PFSK-1 (cell line): ENCODE data around the gene IL26.

Experiments
- FOXP2 ChIP-seq: optimal IDR thresholded peaks from 2 replicates; pipeline ENCODE3; 2011; ENCODE audit warnings: borderline replicate concordance, control low read depth, inconsistent platforms; ENCODE audit not compliant: insufficient read depth; ENCODE audit errors: extremely low read length, extremely low read depth
- POLR2AphosphoS5 ChIP-seq: IDR thresholded peaks from 2 replicates; pipeline ENCODE4 v1.6.1; 2012; ENCODE audit warnings: low read depth, mild to moderate bottlenecking, control low read depth, low read length, moderate library complexity
- REST ChIP-seq, 2 experiments: IDR thresholded peaks; 2 replicates each; pipeline versions ENCODE4 v1.6.1 to v1.8.0; 2011 to 2012; ENCODE audit warnings: low read depth in 2 of 2, low read length in 2 of 2, control low read depth in 1 of 2, inconsistent platforms in 1 of 2, mild to moderate bottlenecking in 1 of 2, moderate library complexity in 1 of 2; ENCODE audit not compliant: insufficient read depth in 1 of 2
- SIN3A ChIP-seq: IDR thresholded peaks from 2 replicates; pipeline ENCODE4 v1.6.1; 2012; ENCODE audit warnings: mild to moderate bottlenecking, low read length, moderate library complexity, borderline replicate concordance; ENCODE audit not compliant: insufficient read depth
- TAF1 ChIP-seq: IDR thresholded peaks from 2 replicates; pipeline ENCODE4 v1.6.1; 2012; ENCODE audit warnings: low read length, control low read depth, borderline replicate concordance; ENCODE audit not compliant: insufficient read depth

Gene IL26

GRCh38 chr12:68231229-68231628, 5.6 kb upstream of the IL26 start:
- TF ChIP-seq POLR2AphosphoS5 (no peak), REST (IDR thresholded peaks at IDR 0.05; ENCODE audit: insufficient read depth in 1 of 2, low read depth in 2 of 2, low read length in 2 of 2) (no peak), SIN3A (no peak), FOXP2 (no peak), TAF1 (no peak)

GRCh38 chr12:68229956-68230355, 4.3 kb upstream of the IL26 start:
- TF ChIP-seq POLR2AphosphoS5 (no peak), SIN3A (no peak), TAF1 (no peak), FOXP2 (no peak), REST (IDR thresholded peaks at IDR 0.05; ENCODE audit: insufficient read depth in 1 of 2, low read depth in 2 of 2, low read length in 2 of 2) (no peak)

GRCh38 chr12:68227356-68227755, 1.7 kb upstream of the IL26 start:
- TF ChIP-seq FOXP2 (no peak), SIN3A (no peak), REST (IDR thresholded peaks at IDR 0.05; ENCODE audit: insufficient read depth in 1 of 2, low read depth in 2 of 2, low read length in 2 of 2) (no peak)

- TF ChIP-seq FOXP2 = no peak
- TF ChIP-seq REST (IDR thresholded peaks at IDR 0.05; ENCODE audit: insufficient read depth in 1 of 2, low read depth in 2 of 2, low read length in 2 of 2) = no peak
Measured at GRCh38 chr12:68224613-68225285, 861 bp downstream of the IL26 start.

GRCh38 chr12:68223067-68223747, 2.4 kb downstream of the IL26 start:
- TF ChIP-seq REST (IDR thresholded peaks at IDR 0.05; ENCODE audit: insufficient read depth in 1 of 2, low read depth in 2 of 2, low read length in 2 of 2) = no peak
- TF ChIP-seq FOXP2 = no peak
- peak; percentile 38; the same call in 1 of the 2 replicates for TF ChIP-seq TAF1
- TF ChIP-seq POLR2AphosphoS5 = no peak
- peak; percentile 54; the same call in 1 of the 2 replicates for TF ChIP-seq SIN3A
